GM18867 (cell line): ENCODE results near the gene SLX9.
"Not testable (repeated sequence)": the region's sequence is repeated elsewhere in the genome, so short reads cannot be mapped to it uniquely, and the experiment has no call there.

Experiments used
- ATAC-seq: cut with Tn5 transposase; IDR thresholded peaks from one replicate; pipeline ENCODE4 v1.9.1; 2021; ENCODE audit warnings: mild to moderate bottlenecking, moderate library complexity; ENCODE audit not compliant: unreplicated experiment

The SLX9 gene

GRCh38 chr21:45016406-45017038 is 76.7 kb downstream of the SLX9 start:
- ATAC-seq = no peak

GRCh38 chr21:45017039-45017960 is 77.5 kb downstream of the SLX9 start:
- no peak for ATAC-seq

GRCh38 chr21:45018131-45019075 is 78.6 kb downstream of the SLX9 start:
- ATAC-seq = no peak

GRCh38 chr21:45019076-45019886 is 79.5 kb downstream of the SLX9 start:
- no peak for ATAC-seq

GRCh38 chr21:45019887-45020537 is 80.2 kb downstream of the SLX9 start:
- no peak for ATAC-seq

- no peak for ATAC-seq
Measured at GRCh38 chr21:45020629-45021427, 81.0 kb downstream of the SLX9 start.

- no peak for ATAC-seq
Measured at GRCh38 chr21:45021428-45022347, 81.9 kb downstream of the SLX9 start.

GRCh38 chr21:45022348-45022675 is 82.5 kb downstream of the SLX9 start:
- no peak for ATAC-seq

GRCh38 chr21:45022736-45023135 is 82.9 kb downstream of the SLX9 start:
- no peak for ATAC-seq

- not testable (repeated sequence) for ATAC-seq
Measured at GRCh38 chr21:45024516-45024915, 84.7 kb downstream of the SLX9 start.

GRCh38 chr21:45026066-45026745 is 86.4 kb downstream of the SLX9 start:
- ATAC-seq = no peak
